HG03175 (cell line): ENCODE data around the gene S100P.
"Not testable (repeated sequence)": the region's sequence is repeated elsewhere in the genome, so short reads cannot be mapped to it uniquely, and the experiment has no call there.

Experiments used
- ATAC-seq: cut with Tn5 transposase; IDR thresholded peaks from one replicate; pipeline ENCODE4 v1.9.1; 2021; ENCODE audit warnings: mild to moderate bottlenecking, moderate library complexity; ENCODE audit not compliant: unreplicated experiment

S100P gene

GRCh38 chr4:6693231-6694176 lies at the start of gene S100P:
S100P (plus strand) TSS chr4:6693878; CDS start chr4:6693933, 55 bp downstream.
- no peak for ATAC-seq

GRCh38 chr4:6644792-6645530 lies 48.7 kb upstream of the S100P start:
- no peak for ATAC-seq

- no peak for ATAC-seq
Observed at GRCh38 chr4:6647169-6647568, 46.5 kb upstream of the S100P start.

GRCh38 chr4:6647582-6648230 lies 46.0 kb upstream of the S100P start:
- no peak for ATAC-seq

GRCh38 chr4:6649216-6649615 lies 44.5 kb upstream of the S100P start:
- no peak for ATAC-seq

- not testable (repeated sequence) for ATAC-seq
Observed at GRCh38 chr4:6654211-6654610, 39.5 kb upstream of the S100P start.

GRCh38 chr4:6655291-6655690 lies 38.4 kb upstream of the S100P start:
- not testable (repeated sequence) for ATAC-seq

- no peak for ATAC-seq
Observed at GRCh38 chr4:6655924-6656323, 37.8 kb upstream of the S100P start.

GRCh38 chr4:6657242-6658208 lies 36.2 kb upstream of the S100P start:
- ATAC-seq = no peak

- ATAC-seq = no peak
Observed at GRCh38 chr4:6658209-6658595, 35.5 kb upstream of the S100P start.

GRCh38 chr4:6658597-6659075 lies 35.0 kb upstream of the S100P start:
- no peak for ATAC-seq

- ATAC-seq = no peak
Observed at GRCh38 chr4:6659897-6660296, 33.8 kb upstream of the S100P start.

- no peak for ATAC-seq
Observed at GRCh38 chr4:6660430-6660829, 33.2 kb upstream of the S100P start.

GRCh38 chr4:6662591-6662990 lies 31.1 kb upstream of the S100P start:
- no peak for ATAC-seq

GRCh38 chr4:6663596-6664393 lies 29.9 kb upstream of the S100P start:
- no peak for ATAC-seq

- ATAC-seq = no peak
Observed at GRCh38 chr4:6665320-6665654, 28.4 kb upstream of the S100P start.

GRCh38 chr4:6668391-6668790 lies 25.3 kb upstream of the S100P start:
- ATAC-seq = no peak

- no peak for ATAC-seq
Observed at GRCh38 chr4:6671648-6672047, 22.0 kb upstream of the S100P start.

GRCh38 chr4:6672131-6672530 lies 21.5 kb upstream of the S100P start:
- no peak for ATAC-seq
